Ectodermal cell (in vitro differentiated cells): ENCODE results near the gene USP28.

ENCODE experiments used
- H3K27ac ChIP-seq: 2 replicates; pipeline ENCODE4 v1.7.0; 2013; ENCODE audit warnings: mild to moderate bottlenecking, low read depth, low read length; ENCODE audit not compliant: insufficient read depth, poor library complexity, severe bottlenecking
- H3K27me3 ChIP-seq: 2 replicates; pipeline ENCODE4 v1.7.0; 2013; ENCODE audit warnings: mild to moderate bottlenecking, low read length; ENCODE audit not compliant: insufficient read depth, control insufficient read depth, poor library complexity, severe bottlenecking
- H3K36me3 ChIP-seq: one replicate; pipeline ENCODE4 v1.7.0; 2013; ENCODE audit warnings: low read length; ENCODE audit not compliant: control insufficient read depth, insufficient read depth
- H3K4me1 ChIP-seq: one replicate; pipeline ENCODE4 v1.7.0; 2013; ENCODE audit warnings: low read length; ENCODE audit not compliant: control insufficient read depth, insufficient read depth
- H3K4me3 ChIP-seq: 2 replicates; pipeline ENCODE4 v1.7.0; 2013; ENCODE audit warnings: low read depth, low read length, control low read depth; ENCODE audit not compliant: insufficient read depth
- H3K9me3 ChIP-seq: 2 replicates; pipeline ENCODE4 v1.7.0; 2013; ENCODE audit warnings: mild to moderate bottlenecking, low read length, moderate library complexity; ENCODE audit not compliant: control insufficient read depth
- WGBS, 2 experiments: methylation state at CpG; one replicate each; pipeline ENCODE4 v1.1.7; 2013; ENCODE audit warnings: missing lambda C conversion rate in 2 of 2; 5-methylcytosine and 5-hydroxymethylcytosine counted together

The USP28 gene

DNA sequence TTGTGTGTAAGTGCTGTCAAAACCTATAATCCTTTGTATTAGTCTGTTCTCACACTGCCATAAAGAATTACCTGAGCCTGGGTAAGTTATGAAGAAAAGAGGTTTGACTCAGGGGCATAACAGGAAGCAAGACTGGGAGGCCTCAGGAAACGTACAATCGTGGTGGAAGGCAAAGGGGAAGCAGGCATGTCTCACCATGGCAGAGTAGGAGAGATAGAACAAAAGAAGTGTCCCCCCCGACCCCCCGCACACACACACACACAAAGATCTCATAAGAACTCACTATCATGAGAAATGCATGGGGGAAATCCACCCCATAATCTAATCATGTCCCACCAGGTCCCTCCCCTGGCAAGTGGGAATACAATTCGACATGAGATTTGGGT lies 2.3 kb upstream of the USP28 start:
- peaks cover 4% of the 10 kb centered on the region for H3K4me1 ChIP-seq
- no peak overlapping the region for H3K4me3 ChIP-seq
- peaks cover 14% of the 10 kb centered on the region for H3K27me3 ChIP-seq
- no peaks in the 10 kb centered on the region for H3K36me3 ChIP-seq
- H3K9me3 ChIP-seq = no peaks in the 10 kb centered on the region
- H3K27ac ChIP-seq = no peak overlapping the region
- 83 to 92% methylated on average over 5 of the region's 5 CpGs for WGBS, 2 experiments

DNA sequence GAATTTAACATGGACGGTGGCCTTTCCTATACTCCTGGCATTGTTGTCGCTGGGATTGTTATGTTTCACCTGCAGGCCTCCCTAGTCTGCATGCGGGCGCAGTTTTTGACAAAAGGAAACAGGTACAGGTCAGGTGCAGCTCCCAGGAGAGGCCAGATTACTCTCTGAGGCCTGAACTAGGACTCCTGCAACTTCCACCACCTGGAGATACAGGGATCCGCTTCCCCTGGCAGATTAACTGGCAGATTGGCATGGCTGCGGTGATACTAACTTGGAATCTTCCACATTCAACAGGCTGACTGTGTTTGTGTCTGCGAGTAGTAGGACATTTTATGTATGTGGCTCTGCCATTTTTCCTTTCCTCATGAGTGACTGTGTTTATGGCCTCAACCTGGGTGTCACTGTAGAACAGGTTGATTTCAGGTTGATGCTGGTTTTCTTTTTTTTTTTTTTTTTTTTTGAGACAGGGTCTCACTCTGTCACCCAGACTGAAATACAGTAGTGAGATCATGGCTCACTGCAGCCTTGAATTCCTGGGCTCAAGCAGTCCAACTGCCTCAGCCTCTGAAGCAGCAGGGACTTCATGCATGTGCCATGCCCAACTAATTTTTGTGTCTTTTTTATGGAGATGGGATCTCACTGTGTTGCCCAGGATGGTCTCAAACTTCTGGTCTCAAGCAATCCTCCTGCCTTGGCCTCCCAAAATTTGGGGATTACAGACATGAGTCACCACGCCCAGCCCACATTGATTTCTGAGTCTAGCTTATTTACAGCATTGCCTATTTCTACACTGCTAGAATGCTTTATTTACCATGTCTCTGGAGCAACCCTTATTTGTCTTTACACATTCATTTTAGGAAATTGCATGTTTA lies 1.7 kb upstream of the USP28 start:
- Histone ChIP-seq H3K4me3 (no peak overlapping the region), H3K27me3 (peaks cover 14% of the 10 kb centered on the region), H3K9me3 (no peaks in the 10 kb centered on the region), H3K4me1 (peaks cover 4% of the 10 kb centered on the region), H3K27ac (no peak overlapping the region), H3K36me3 (no peaks in the 10 kb centered on the region)
- WGBS, 2 experiments = 95 to 96% methylated on average over 8 of the region's 8 CpGs

DNA sequence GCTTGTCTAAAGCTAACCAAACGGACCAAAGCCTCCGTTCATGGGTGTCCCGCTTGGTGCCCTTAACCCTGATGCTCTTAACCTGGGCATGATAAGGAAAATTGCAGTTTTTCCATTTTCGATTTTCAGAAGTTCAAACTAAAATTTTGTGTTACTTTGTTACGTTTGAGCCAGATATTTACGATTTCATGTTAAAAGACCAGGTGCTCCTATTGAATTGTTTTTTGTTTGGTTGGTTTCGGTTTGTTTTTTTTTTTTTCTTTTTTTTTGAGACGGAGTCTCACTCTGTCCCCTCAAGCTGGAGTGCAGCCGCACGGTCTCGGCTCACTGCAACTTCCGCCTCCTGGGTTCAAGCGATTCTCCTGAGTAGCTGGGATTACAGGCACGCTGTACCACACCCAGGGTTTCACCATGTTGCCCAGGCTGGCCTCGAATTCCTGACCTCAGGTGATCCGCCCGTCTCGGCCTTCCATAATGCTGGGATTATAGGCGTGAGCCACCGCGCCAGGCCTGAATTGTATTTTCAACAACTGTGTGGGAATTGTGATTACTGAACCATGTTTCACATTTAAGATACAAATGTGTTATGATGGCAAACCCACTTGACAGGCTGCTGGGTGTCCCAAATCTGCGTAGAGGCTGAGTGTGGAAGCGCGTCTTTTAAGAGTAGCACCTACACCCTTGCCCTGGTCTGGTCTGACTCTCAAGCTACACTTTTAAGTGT lies 864 bp upstream of the USP28 start:
- H3K9me3 ChIP-seq = no peaks in the 10 kb centered on the region
- peak overlapping the region; percentile 47 for H3K4me3 ChIP-seq
- H3K27me3 ChIP-seq = peaks cover 14% of the 10 kb centered on the region
- no peaks in the 10 kb centered on the region for H3K36me3 ChIP-seq
- H3K27ac ChIP-seq = peak overlapping the region; percentile 67
- 88 to 89% methylated on average over 24 of the region's 24 CpGs for WGBS, 2 experiments
- H3K4me1 ChIP-seq = peaks cover 4% of the 10 kb centered on the region

DNA sequence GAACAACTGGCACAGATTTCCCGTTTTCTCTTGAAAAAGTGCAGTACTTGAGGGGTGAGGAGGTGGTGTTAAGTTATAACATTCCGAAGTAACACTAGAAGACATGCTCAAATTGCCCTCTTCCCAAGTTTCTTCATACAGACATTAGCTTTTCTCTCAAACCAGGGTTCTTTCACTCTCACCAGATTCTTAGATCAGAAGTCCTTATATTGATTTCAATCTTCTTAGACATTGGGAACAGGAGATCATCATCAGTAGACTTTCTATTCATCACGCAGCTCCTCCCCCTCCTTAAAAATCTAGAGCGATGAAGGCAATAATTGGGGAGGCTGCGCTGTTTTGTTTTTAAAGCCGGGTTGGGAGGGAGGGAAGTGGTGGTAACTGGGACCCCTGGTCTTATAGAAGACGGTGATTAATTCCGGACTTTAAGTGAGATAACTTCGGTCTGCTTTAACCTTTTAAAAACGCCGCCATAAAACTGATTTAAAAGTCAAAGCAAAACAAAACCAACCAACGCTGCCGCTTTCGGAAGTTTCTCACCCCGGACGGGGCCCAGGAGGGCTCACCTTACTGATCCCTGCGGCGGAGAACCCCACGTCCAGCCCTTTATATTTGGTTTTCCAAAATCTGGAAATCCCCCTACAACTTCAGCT lies 665 bp downstream of the USP28 start:
- Histone ChIP-seq H3K27ac (no peak overlapping the region), H3K4me3 (peak overlapping the region; percentile 65), H3K4me1 (peaks cover 8% of the 10 kb centered on the region), H3K36me3 (no peaks in the 10 kb centered on the region), H3K27me3 (peaks cover 14% of the 10 kb centered on the region), H3K9me3 (no peaks in the 10 kb centered on the region)
- WGBS, 2 experiments = 1 to 2% methylated on average over 16 to 19 of the region's 19 CpGs

DNA sequence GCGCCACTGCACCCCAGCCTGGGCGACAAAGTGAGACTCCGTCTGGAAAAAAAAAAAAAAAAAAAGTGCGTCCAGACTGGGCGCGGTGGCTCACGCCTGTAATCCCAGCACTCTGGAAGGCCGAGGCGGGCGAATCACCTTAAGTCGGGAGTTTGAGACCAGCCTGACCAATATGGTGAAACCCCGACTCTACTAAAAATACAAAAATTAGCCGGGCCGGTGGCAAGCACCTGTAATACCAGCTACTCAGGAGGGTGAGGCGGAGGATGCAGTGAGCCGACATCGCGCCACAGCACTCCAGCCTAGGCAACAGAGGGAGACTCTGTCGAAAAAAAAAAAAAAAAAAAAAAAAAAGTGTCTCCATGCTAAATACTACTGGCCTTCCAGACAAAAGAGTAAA lies 1.3 kb downstream of the USP28 start:
- Histone ChIP-seq H3K27ac (no peak overlapping the region), H3K27me3 (peaks cover 14% of the 10 kb centered on the region), H3K4me1 (peaks cover 8% of the 10 kb centered on the region), H3K4me3 (peak overlapping the region; percentile 65), H3K9me3 (no peaks in the 10 kb centered on the region), H3K36me3 (no peaks in the 10 kb centered on the region)
- 44 to 54% methylated on average over 18 to 19 of the region's 19 CpGs for WGBS, 2 experiments

DNA sequence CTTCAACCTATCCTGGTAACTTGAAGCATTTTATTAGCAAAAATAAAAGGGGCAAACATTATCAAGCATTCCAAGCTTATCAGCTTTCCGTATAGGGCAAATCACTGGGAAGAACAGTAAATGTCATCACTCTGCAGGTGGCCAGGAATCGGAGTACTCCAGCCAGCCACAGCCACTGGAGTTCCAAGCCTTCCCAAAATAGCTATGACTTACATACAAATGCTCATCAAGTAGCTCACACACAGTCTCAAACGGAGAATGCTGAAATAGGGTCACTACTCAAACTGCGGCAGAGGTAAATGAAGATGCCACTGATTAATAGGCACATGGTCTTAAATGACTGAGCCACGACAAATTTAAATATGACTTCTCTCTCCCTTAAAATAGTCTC lies 2.1 kb downstream of the USP28 start:
- Histone ChIP-seq H3K27me3 (peaks cover 14% of the 10 kb centered on the region), H3K36me3 (no peaks in the 10 kb centered on the region), H3K4me1 (peaks cover 8% of the 10 kb centered on the region), H3K9me3 (no peaks in the 10 kb centered on the region), H3K27ac (no peak overlapping the region), H3K4me3 (no peak overlapping the region)
- WGBS, 2 experiments = 25 to 31% methylated on average over 5 of the region's 5 CpGs

DNA sequence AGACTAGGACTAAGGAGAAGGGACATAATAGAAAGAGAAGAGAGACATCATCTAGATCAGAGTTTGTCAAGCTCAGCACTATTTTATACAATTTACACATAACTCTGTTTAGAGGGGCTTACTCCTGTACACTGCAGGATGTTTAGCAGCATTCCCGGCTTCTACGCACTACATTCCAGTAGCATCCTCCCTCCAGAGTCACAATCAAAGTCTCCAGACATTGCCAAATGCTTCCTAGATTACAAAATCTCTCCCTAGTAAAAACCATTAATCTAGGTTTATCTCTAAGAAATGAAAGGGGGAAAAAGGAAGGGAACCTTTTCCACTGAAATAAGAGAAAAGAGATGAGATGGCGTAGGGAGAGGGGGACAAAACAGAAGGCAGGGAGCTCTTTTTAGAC lies 4.0 kb downstream of the USP28 start:
- Histone ChIP-seq H3K36me3 (no peaks in the 10 kb centered on the region), H3K4me1 (peaks cover 5% of the 10 kb centered on the region), H3K27me3 (peaks cover 14% of the 10 kb centered on the region), H3K27ac (no peak overlapping the region), H3K9me3 (no peaks in the 10 kb centered on the region), H3K4me3 (no peak overlapping the region)
- WGBS, 2 experiments = 86 to 88% methylated on average over 3 of the region's 3 CpGs

DNA sequence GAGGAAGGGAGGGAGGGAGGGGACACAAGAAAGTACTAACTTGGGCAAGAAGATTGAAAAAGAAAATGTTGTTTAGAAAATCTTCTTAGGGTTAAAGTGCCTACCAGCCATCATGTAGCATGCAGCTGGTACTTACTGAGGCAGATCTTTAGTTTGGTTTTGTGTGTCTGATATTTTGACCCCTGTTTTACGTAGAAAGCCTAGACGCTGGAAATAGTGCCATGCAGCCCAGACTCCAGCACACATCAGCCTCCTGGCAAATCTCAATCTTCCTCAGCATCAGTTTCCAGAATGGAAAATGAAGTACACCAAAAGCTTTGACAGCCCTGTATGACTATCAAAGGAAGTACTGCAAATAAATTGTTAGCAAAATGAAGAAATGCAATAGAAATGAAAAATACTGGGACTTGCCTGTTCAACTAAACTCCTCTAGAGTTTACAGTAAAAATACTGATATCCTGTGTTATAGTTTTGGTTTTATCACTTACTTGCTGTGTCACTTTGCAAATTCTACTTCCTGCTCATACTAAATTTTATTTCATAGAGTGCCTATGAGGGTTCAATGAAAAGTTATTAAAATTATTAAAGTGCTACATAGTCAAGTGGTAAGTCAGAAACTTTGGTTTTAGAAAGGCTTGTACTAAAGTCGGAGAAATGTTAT lies 7.4 kb downstream of the USP28 start:
- no peaks in the 10 kb centered on the region for H3K36me3 ChIP-seq

DNA sequence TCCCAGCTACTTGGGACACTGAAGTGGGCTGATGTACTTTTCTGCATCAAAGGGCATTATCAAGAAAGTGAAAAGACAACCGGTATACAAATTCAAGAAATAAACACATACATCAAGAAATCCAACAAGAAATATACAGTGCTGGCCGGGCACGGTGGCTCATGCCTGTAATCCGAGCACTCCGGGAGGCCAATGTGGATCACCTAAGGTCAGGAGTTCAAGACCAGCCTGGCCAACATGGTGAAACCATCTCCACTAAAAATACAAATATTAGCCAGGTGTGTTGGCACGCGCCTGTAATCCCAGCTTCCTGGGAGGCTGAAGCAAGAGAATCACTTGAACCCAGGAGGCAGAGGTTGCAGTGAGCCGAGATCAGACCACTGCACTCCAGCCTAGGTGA lies 9.5 kb downstream of the USP28 start:
- Histone ChIP-seq H3K27ac (no peak overlapping the region), H3K4me1 (peaks cover 8% of the 10 kb centered on the region), H3K4me3 (no peak overlapping the region), H3K36me3 (no peaks in the 10 kb centered on the region), H3K9me3 (no peaks in the 10 kb centered on the region), H3K27me3 (no peaks in the 10 kb centered on the region)
- 88 to 91% methylated on average over 8 of the region's 8 CpGs for WGBS, 2 experiments

More for the DNA sequence above, 7.4 kb downstream of the USP28 start:
- Histone ChIP-seq H3K9me3 (no peaks in the 10 kb centered on the region), H3K4me3 (no peak overlapping the region), H3K27ac (no peak overlapping the region), H3K4me1 (peaks cover 4% of the 10 kb centered on the region), H3K27me3 (no peaks in the 10 kb centered on the region)
- WGBS, 2 experiments = 88 to 89% methylated on average over 3 of the region's 3 CpGs

DNA sequence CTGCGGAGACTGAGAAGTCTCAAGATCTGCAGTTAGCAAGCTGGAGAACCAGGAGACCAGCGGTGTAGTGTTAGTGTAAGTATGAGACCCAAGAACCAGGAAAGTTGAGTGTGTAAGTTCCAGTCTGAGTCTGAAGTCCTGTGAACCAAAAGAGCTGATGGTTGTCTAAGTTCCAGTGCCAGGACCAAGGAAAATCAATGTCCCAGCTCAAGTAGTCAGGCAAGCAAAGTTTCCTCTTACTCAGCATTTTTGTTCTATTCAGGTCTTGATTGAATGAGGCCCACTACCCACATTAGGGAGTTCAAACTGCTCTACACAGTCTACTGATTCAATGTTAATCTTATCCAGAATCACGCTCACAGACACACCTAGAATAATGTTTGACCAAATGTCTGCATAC lies 11.0 kb downstream of the USP28 start:
- no peak overlapping the region for H3K27ac ChIP-seq
- H3K4me3 ChIP-seq = no peak overlapping the region
- WGBS, 2 experiments = 97% methylated on average over 3 of the region's 3 CpGs
- no peaks in the 10 kb centered on the region for H3K9me3 ChIP-seq
- H3K27me3 ChIP-seq = no peaks in the 10 kb centered on the region
- no peaks in the 10 kb centered on the region for H3K36me3 ChIP-seq
- H3K4me1 ChIP-seq = peaks cover 8% of the 10 kb centered on the region
